Gastroesophageal sphincter (tissue), 3 donors: ENCODE results near the gene OLFM2.

Source experiments
- EP300 ChIP-seq: sonication (generic); formaldehyde crosslinking; IDR thresholded peaks from one replicate; pipeline ENCODE4 v1.6.1; 2017; ENCODE audit warnings: antibody characterized with exemption, mild to moderate bottlenecking
- POLR2A ChIP-seq, 2 donors: fragments of 450-650 bp; IDR thresholded peaks; one replicate each; pipeline ENCODE4 v1.6.1; 2017; ENCODE audit warnings: antibody characterized with exemption in 2 of 2, mild to moderate bottlenecking in 2 of 2, moderate library complexity in 1 of 2
- POLR2AphosphoS5 ChIP-seq: sonication (generic); formaldehyde crosslinking; IDR thresholded peaks from one replicate; pipeline ENCODE4 v1.6.1; 2017; ENCODE audit warnings: antibody characterized with exemption
- TF ChIP-seq, protein P1 (sequence below), 4 experiments: fragments of 200-600 bp in 2 of 4; fragments of 450-650 bp in 2 of 4; sonication (generic) in 1 of 4; IDR thresholded peaks; one replicate each; pipeline ENCODE4 v1.5.1; 2017 to 2019; ENCODE audit warnings: antibody characterized with exemption in 4 of 4, mild to moderate bottlenecking in 2 of 4, moderate library complexity in 2 of 4

GRCh38 chr19:9872618-9873242, 63.6 kb downstream of the OLFM2 start:
- TF ChIP-seq POLR2A (IDR thresholded peaks at IDR 0.05), result no peak
- no peak for TF ChIP-seq POLR2AphosphoS5
- TF ChIP-seq, protein P1, sequence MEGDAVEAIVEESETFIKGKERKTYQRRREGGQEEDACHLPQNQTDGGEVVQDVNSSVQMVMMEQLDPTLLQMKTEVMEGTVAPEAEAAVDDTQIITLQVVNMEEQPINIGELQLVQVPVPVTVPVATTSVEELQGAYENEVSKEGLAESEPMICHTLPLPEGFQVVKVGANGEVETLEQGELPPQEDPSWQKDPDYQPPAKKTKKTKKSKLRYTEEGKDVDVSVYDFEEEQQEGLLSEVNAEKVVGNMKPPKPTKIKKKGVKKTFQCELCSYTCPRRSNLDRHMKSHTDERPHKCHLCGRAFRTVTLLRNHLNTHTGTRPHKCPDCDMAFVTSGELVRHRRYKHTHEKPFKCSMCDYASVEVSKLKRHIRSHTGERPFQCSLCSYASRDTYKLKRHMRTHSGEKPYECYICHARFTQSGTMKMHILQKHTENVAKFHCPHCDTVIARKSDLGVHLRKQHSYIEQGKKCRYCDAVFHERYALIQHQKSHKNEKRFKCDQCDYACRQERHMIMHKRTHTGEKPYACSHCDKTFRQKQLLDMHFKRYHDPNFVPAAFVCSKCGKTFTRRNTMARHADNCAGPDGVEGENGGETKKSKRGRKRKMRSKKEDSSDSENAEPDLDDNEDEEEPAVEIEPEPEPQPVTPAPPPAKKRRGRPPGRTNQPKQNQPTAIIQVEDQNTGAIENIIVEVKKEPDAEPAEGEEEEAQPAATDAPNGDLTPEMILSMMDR (IDR thresholded peaks at IDR 0.05), result no peak
- TF ChIP-seq EP300, result no peak
